NCI-H748 (cell line): ENCODE results near the gene SAP30.
A peak's percentile ranks its signal among the peaks of the same experiment; 100 is the strongest.

Experiments used
- DNase-seq: peaks from one replicate; lab custom pipeline; 2025; ENCODE audit not compliant: unreplicated experiment; lab: John Stamatoyannopoulos, UW

SAP30 gene

GRCh38 chr4:173370477-173371291 lies at the start of gene SAP30:
SAP30 (plus strand) TSS chr4:173370954; CDS start chr4:173371183, 229 bp downstream.
- peak; percentile 96 for DNase-seq

GRCh38 chr4:173325007-173325736 lies 45.6 kb upstream of the SAP30 start:
- peak; percentile 54 for DNase-seq

GRCh38 chr4:173328236-173328901 lies 42.4 kb upstream of the SAP30 start:
- no peak for DNase-seq

GRCh38 chr4:173330590-173330989 lies 40.2 kb upstream of the SAP30 start:
- no peak for DNase-seq

GRCh38 chr4:173332021-173332487 lies 38.7 kb upstream of the SAP30 start:
- DNase-seq = peak; percentile 7

DNA sequence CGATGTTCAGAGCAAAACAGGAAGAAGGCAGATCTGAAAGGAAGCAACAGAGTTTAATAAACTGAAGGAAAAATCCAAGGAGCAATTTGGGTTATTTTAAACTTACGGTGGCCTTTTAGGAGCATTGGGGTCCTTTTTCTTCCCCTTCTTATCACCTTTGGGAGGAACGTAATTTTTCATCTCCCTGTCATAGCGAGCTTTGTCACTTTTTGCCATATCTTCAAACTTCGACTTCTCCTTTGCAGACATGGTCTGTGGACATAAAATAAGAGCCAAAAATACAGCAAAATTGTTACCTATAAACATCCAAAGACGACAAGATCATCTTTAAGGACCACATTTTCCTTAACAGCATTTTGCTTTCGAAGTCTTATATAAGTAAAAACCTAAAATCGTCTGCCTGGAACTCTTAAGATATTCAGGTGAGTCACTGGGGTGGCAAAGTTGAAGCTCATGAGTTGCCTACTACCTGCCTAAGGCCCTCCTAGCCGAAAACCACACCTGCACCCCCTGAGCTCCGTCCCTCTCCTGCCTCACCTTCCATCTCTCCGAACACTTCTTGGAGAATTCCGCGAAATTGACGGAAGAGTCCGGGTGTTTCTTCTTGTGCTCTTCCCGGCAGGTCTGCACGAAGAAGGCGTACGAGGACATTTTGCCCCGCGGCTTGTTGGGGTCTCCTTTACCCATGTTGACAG lies 37.6 kb upstream of the SAP30 start:
- DNase-seq = no peak

GRCh38 chr4:173333658-173334084 lies 37.1 kb upstream of the SAP30 start:
- peak; percentile 64 for DNase-seq

GRCh38 chr4:173334085-173334890 lies 36.5 kb upstream of the SAP30 start, which contains the start of gene HMGB2:
HMGB2 (minus strand) TSS chr4:173334358; CDS start chr4:173333649, 709 bp downstream.
- DNase-seq = peak; percentile 99

DNA sequence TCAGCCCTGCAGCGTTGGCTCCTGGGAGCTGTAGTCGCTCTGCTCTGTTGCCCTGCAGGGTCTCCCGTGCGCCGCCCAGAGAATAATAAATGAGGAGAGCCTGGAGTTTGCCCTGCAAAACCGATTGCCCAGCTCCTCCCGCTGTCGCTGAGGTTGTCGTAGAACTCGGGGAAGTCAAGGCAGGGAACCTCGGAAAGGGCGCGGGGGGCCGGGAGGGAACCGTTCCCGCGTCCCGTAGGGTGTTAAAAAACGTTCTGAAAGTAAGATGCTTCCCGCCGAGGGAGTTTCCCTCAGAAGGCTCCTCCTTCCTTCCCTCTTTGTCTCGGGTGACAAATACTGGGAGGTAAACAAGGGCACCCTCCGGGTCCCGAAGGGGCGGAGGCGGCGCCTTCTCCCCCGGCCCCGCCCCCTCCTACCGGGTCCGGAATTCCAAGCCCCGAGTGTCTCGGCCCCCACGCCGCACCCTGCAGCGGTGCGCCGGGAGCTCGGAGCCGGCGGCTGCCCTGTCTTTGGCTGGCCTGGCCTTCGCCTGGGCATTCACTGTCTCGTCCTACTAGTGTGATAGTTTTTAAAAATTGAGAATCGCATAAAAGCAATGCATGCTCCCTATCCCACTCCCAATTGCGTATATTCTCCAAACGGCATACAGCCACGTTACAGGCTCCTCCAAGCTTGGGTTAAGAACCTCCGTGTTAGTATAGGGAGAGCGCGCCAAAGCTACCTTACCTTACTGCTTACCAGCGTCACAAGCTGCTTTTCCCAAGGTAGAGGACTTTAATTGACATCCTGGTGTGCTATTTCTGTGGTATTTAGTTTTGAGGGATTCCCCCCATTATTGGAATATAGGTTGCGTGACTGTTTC lies 35.6 kb upstream of the SAP30 start:
- peak; percentile 90 for DNase-seq

GRCh38 chr4:173337463-173337862 lies 33.3 kb upstream of the SAP30 start:
- no peak for DNase-seq

DNA sequence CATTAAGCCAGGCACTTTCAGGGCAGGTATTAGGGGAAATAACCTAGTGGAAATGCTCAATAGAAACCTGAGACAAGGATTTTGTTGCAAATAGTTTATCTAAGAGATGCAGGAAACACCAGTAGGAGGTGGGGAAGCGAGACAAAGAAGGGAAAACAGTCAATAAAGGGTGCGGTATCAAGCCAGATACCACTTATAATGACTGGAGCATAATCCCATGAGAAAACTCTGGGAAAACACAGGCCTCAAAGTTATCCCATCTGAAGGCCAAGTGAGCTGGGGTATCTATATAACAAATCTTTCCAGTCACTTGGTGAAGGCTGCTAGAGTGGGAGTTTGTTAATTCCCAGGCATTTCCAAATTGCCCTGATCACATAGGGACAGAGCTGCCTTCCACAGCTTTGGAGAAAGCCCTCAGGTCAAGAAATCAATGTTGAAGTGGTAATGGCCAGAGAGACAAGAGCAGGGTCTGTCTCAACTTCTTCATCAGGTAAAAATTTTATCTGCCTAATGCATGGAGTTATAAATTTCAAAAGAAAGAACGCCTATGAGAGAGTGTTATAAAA lies 26.8 kb upstream of the SAP30 start:
- no peak for DNase-seq

- no peak for DNase-seq
Observed at GRCh38 chr4:173345648-173346047, 25.1 kb upstream of the SAP30 start.

DNA sequence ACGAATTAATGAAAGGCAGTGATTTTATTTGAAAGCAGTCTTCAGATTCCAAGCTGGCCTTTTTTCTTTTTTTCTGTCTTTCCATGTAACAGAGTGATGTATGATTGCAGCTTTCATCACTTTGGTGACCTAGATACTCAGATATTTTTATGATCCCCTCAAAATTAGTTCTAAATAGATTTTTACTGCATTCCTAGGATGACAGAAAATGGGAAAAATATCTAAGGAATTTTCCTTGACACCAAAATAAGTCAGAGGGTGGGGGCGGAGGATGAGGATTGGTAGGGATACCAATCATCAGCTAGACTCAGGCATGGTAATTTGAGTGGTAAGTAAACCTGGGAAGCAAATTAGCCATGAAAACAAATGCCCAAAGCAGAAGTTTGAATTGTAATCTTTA lies 24.7 kb upstream of the SAP30 start:
- DNase-seq = no peak

DNA sequence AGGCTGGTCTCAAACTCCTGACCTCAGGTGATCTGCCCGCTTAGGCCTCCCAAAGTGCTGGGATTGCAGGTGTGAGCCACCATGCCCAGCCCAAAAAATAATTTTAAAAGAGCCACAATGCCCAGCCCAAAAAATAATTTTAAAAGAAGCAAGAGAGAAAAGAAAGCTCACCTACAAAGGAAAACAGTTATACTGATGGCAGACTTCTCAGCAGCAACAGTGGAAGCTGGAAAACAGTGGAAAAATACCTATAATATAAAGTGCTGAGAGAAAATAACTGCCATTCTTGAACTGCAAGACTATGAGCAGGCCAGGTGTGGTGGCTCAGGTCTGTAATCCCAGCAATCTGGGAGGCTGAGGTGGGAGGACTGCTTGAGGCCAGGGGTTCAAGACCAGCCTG lies 23.3 kb upstream of the SAP30 start:
- DNase-seq = no peak

- peak; percentile 57 for DNase-seq
Observed at GRCh38 chr4:173357939-173358338, 12.8 kb upstream of the SAP30 start.

DNA sequence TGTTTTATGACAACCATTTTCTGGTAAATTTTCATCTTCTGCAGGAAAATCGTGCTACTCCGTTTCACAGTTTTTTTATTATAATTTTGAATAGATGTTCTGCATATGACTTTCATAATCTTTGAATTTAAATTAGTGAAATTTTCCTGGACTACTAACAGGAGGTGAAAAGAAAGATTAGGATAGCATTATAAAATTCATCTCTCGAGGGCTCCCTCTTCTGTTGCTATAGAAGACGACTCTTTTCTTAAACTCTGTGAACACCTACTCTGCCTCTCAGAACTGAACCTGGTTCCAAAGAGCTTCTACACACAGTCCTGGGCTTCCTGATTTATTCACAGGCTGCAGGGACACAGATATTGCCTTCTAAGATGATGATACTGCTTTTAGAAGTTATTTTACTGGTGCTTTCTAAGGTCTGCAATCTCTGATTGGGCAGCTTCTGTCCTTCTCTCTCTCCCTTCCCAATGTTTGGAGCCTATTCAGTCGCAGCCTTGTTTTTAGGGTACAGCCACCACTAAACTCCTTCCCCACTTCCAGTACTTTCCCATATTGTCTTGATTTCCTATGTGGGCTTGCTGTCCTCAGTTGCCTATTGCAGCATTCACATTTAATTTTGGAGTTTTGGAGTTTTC lies 10.1 kb upstream of the SAP30 start:
- no peak for DNase-seq

DNA sequence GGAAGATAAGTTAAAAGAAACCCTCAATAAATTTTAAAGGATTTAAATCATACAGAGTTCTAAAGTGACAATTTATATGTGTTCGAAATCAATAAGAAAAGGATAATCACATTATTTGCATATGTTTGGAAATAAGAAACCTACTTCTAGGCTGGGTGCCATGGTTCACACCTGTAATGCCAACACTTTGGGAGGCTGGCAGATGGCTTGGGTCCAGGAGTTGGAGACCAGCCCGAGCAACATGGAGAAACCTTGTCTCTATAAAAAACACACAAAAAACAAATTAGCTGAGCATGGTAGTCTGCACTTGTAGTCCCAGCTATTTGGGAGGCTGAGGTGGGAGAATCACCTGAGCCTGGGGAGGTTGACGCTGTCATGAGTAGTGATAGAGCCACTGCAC lies 8.1 kb upstream of the SAP30 start:
- no peak for DNase-seq

DNA sequence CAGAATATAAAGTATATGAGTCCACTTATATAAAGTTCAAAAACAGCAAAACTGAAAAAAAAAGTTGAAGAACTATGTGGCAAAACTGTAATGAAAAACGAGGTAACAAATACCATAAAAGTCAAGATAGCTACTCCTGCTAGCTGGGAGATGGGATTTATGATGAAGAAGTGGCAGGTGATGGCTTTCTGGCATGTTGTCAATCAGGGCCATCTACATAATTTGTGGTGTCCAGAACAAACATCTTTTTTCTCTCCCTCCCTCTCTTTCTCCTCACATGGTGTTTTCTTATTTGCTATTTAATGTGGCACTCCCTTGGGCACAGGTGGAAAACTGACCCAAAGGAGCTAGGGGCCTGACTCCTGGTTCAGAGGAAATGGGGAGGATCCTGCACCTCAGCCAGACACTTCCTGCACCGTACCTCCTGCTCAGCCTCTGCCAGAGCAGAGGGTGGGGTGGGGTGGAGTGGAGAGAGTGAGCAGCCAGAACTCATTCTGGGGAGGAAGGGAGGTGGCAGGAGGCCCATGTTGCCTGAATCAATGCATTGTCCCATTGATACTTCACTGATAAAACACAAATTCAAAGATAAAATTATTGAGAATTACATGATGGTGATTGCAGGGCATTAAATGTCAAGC lies 5.3 kb upstream of the SAP30 start:
- DNase-seq = peak; percentile 74
